ENCODE data around the gene ZNF658. TPM values are rescaled to one million over a fixed set of nuclear protein-coding genes. Genes with fewer than 3 reads are reported as not detected.
"Not testable (repeated sequence)": the region's sequence is repeated elsewhere in the genome, so short reads cannot be mapped to it uniquely, and the experiment has no call there.

The ZNF658 gene
- total RNA-seq, 1 donor from 2014 or later, result 9.7 TPM

- H3K4me3 Mint-ChIP-seq; H3K27ac Mint-ChIP-seq; H3K9me3 Mint-ChIP-seq; DNase-seq (ENCODE audit: extremely low spot score, unreplicated experiment); H3K36me3 Mint-ChIP-seq; H3K4me1 Mint-ChIP-seq (ENCODE audit: unreplicated experiment); H3K27me3 Mint-ChIP-seq: not testable (repeated sequence)
These were observed 42.1 kb downstream of the ZNF658 start for GRCh38 chr9:66942400-66943155.

- H3K9me3 Mint-ChIP-seq; H3K4me1 Mint-ChIP-seq (ENCODE audit: unreplicated experiment); H3K4me3 Mint-ChIP-seq; DNase-seq (ENCODE audit: extremely low spot score, unreplicated experiment); H3K27me3 Mint-ChIP-seq; H3K27ac Mint-ChIP-seq; H3K36me3 Mint-ChIP-seq: not testable (repeated sequence)
These were observed 52.1 kb downstream of the ZNF658 start for GRCh38 chr9:66952576-66952975.

Other genes starting within 250 kb of the ZNF658 start
- gene SPATA31A3, start 91.8 kb downstream of the ZNF658 start, total RNA-seq (ENCODE audit: low replicate concordance), result not detected in 2 replicates

Data from type B pancreatic cell (in vitro differentiated cells).